ENCODE results near the gene CNTNAP2.
A peak's percentile ranks its signal among the peaks of the same experiment; 100 is the strongest.

Gene CNTNAP2

DNA sequence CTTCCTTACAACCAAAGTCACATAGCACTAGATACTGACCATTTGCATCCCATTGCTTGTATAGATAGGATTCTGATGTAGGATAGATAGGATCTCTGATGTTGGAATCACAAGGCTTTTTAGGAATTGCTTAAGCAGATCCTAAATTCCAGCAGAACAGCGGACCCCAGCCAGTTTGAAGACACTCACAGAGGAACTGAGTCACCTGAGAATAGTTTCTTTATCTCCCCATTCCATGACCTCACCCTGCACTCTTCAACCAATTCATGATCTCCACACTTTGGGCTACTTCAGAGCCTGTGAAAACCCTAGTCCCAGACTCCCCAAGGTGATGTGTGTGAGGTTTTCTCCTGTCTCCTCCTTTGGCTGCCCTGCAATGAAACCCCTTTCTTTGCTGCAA is 179.4 kb downstream of the CNTNAP2 start:
- DNase-seq, result no peak

GRCh38 chr7:146314962-146315361 is 198.4 kb downstream of the CNTNAP2 start:
- no peak for DNase-seq

DNA sequence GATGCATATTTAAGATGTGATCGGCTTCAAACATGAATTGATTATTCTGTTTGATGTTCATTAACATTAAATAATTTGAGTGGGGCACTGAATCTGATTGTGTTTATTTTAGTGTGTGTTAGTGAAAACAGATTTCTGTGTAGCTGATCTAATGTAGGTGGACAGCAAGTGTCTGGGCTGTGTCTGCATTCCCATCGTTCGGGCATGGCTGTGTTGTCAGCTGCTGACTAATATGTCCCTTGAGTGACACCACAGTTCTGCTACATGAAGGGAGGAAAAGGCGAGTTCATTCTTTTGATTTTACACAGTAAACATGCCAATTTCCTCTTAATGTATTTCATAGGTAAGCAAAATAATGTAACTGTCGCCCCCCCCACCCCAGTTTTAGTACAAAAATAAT is 203.0 kb downstream of the CNTNAP2 start:
- DNase-seq, result peak; percentile 0

- DNase-seq, result no peak
Observed at GRCh38 chr7:146321301-146321700, 204.7 kb downstream of the CNTNAP2 start.

GRCh38 chr7:146331369-146331768 is 214.8 kb downstream of the CNTNAP2 start:
- DNase-seq, result no peak

- no peak for DNase-seq
Observed at GRCh38 chr7:146345251-146345650, 228.7 kb downstream of the CNTNAP2 start.

DNA sequence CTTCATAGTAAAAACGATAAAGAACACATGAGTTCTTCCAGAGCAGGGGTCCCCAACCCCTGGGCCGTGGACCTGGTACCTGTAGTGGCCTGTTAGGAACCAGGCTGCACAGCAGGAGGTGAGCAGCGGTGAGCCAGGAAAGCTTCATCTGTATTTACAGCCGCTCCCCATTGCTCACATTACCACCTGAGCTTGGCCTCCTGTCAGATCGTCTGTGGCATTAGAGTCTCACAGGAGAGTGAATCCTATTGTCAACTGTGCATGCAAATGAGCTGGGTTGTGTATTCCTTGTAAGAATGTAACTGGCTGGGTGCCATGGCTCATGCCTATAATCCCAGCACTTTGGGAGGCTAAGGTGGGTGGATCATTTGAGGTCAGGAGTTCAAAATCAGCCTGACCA is 229.5 kb downstream of the CNTNAP2 start:
- DNase-seq, result no peak

DNA sequence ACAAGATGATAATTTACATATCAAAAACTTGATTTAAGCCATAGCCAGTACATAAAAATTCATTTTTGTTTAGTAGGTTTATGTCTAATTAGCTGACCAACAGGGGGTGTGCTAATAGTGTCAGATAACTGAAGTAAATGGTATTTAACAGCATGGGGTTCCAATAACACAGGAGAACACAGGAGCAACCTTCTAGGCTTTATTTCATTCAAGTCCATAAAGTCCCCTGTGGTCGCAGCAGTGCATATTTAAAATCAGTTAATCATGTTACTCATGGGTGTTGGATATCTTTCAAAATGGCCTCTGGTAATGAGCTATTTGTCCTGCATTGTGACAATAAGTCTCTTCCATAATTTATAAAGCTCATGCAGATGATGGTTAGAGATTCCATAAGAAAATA is 238.6 kb downstream of the CNTNAP2 start:
- no peak for DNase-seq

GRCh38 chr7:146359176-146359575 is 242.6 kb downstream of the CNTNAP2 start:
- DNase-seq, result peak; percentile 29

- peak; percentile 61 for DNase-seq
Observed at GRCh38 chr7:146366938-146367337, 250.3 kb downstream of the CNTNAP2 start.

DNA sequence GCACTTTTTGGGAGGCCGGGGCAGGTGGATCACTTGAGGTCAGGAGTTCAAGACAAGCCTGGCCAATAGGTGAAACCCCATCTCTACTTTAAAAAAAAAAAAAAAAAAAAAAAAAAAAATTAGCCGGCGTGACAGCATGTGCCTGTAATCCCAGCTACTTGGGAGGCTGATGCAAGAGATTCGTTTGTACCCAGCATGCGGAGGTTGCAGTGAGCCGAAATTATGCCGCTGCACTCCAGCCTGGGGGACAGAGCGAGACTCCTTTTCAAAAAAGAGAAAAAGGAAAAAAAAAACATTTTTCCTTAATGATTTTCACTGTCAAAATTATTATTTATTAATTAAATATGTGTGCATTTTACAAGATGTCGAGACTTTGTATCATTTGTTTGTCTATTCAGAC is 253.6 kb downstream of the CNTNAP2 start:
- DNase-seq, result no peak

GRCh38 chr7:146375170-146375569 is 258.6 kb downstream of the CNTNAP2 start:
- peak; percentile 52 for DNase-seq

- DNase-seq, result no peak
Observed at GRCh38 chr7:146378196-146378595, 261.6 kb downstream of the CNTNAP2 start.

DNA sequence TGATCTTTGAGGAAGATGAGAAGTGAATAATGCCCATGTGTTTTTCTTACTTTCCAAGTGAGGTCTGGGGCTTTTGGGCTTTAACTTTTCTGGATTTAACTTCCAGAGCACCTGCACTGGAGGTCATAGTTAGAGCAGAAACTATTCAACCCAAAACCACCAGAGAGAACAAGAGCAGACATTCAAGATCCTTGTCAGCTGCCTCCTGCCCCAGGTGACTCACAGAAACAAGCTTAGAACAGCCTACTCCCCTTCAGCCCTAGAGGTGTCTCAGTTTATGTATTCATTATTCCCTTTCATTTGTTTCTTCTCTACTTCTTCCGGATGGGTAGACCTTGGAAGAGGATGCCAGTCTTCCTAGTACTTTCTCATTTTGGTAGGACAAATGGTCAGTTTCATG is 270.5 kb downstream of the CNTNAP2 start:
- no peak for DNase-seq

- no peak for DNase-seq
Observed at GRCh38 chr7:146388928-146389327, 272.3 kb downstream of the CNTNAP2 start.

GRCh38 chr7:146393346-146393745 is 276.7 kb downstream of the CNTNAP2 start:
- no peak for DNase-seq

DNA sequence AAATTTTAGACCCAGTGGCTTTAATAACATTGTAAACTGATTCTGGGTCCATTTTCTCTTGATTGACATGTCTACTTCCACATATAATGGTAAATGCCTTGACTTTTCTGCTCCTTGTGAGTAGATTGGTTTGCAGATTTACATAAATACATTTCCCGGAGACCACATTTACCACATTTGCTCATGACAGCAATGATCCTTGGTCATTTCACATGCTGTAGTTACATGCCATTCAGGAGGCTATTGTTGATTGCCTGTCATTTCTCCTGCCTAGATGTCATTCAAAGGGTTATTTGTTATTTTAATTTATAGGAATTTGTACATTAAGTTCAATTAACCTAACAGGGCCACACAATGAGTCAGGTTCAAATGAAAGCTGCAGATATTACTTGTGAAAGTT is 280.5 kb downstream of the CNTNAP2 start:
- DNase-seq, result no peak

DNA sequence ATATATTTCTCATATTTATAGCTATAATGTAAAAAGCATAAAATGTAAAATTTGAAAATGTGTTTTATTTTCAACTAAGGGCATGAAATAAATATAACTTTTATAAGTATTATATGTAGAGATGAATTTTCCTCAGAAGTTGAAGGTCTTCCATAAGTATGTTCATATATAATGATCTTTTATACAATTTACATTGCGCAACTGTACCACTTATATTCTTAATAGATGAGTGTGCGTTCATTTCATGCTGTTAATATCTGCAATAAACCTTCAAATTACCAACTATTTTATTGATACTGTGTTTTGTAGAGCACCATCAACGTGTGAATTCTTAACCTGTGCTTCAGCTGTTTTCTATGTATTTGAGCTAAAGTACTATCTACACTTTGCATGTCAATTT is 285.3 kb downstream of the CNTNAP2 start:
- no peak for DNase-seq

DNA sequence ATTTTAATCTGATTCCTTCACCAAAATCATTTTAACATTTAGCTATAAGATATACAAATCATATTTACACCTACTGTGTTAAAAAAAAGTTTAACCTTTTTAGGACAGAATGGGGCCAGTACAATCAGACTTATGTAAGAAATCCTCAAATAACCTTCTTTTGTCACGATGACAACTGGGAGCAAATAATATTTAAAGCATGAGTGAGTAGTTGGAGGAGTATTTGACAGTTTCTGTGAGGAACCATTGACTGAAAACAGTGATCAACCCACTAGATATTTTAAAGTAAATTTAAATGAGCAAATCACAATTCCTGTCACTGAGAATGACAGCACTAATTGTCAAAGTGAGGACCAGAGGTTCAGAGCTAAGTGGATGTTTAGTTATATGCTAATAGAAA is 289.1 kb downstream of the CNTNAP2 start:
- no peak for DNase-seq

- no peak for DNase-seq
Observed at GRCh38 chr7:146411975-146412374, 295.4 kb downstream of the CNTNAP2 start.

DNA sequence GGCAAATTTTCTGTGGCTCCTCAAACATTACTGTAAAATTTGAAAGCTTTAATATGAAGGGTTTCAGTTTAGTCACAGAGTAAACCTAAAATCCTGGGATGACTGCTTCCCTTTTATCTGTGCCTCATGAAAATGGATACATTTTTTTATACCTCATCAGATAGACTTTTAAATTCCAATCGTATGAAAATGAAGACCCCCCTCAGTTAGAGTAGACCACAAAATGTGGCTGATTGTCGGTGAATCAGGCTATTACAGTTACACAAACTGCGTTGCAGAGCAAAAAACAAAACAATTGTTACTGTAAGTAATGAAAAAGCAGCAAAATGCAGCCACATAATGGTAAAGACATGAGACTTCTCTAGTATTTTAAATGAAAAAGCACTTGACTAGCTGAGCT is 296.2 kb downstream of the CNTNAP2 start:
- peak; percentile 49 for DNase-seq

DNA sequence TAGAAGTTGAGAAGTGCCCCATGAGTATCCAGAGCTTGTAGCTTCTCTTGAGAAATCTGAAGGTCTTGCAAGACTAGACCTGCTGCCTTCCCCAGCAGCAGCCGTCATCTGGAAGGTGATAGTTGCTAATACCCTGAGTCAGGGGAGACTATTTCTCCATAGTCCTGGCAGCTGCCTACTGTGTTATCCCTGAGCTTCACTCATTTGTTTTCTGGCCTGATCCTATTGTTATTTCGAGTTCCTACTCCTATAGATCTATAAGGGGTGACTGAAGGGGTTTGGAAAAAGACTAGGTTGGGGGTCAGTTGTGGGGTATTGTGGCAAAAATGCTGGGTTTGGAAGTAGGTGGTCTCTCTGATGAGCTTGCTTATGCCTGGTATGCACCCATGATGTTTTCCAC is 297.8 kb downstream of the CNTNAP2 start:
- no peak for DNase-seq

DNA sequence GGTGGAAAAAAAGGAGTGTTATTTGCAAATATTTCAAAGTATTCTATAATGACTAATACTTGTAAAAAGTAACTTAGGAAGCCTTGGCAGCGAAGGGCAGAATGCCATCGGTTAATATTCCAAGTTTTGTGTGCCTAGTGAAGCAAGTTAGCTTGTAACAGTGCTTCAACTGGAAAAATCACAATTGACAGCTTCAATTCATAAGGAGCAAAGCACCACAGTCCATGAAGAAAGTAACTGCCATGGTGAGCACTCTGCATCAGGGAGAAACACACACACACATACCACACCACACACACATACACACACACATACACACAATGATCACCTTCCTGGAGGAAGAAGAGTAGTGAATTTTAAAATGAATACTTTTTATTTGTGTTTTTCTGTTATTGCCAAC is 298.3 kb downstream of the CNTNAP2 start:
- DNase-seq, result peak; percentile 3

DNA sequence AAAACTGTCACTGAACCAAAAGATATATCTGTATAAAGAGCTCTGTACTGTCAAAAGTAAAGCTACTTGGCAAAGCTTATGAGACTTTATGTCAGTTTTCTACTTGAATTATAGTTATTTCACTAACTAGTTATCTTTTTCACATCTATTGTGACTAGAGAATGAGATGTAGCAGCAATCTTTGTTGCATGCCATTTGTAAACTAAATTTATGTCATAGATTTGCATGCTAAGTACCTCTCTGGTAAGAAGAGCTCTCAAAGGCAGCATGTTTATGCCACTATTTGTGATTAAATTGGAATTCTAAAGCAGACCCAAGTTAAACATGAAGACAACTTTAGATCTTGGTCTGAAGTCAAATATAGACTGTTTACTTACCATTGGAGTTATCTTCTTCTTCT is 300.6 kb downstream of the CNTNAP2 start:
- no peak for DNase-seq

DNA sequence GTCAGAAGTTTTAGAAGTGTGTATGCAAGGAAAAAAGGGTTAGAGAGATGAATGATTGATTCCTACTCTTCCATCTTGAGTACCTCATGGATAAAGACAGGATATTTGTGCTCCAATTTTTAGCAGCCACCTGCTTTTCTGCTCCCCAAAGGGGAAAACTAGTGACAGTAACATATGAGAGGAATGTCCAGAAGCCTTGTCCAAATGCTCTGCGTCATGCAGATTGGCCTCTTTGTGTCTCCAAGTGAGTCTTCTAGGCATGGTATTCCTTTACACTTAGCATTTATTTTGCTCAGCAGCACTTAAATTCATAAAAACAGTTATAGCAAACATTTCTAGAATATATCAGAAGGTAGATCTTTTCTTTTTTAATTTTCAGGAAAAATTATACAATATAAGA is 306.8 kb downstream of the CNTNAP2 start:
- no peak for DNase-seq

DNA sequence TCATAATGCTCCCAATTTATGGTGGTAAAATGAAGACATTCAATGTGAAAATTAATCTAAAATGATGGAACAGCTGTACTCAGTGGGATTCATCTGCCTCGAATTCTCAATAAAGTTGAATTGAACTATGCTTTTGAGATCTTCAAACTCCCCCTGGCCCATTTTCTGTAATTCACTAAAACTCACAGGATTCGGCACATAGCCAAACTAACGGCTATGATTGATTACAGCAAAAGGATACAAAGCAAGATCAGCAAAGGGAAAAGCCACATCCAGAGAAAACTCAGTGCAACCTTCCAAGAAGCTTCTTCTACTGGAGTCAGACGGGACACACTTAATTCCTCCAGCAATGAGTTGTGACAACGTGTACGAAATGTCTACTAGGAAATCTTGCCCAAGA is 307.5 kb downstream of the CNTNAP2 start:
- no peak for DNase-seq

Data from fibroblast of skin of scalp (primary cell).